MCF 10A (cell line): Measurements from ENCODE around the gene ALOX5. TPM values are rescaled to one million over a fixed set of nuclear protein-coding genes. Genes with fewer than 3 reads are reported as not detected.
"Not testable (repeated sequence)": the region's sequence is repeated elsewhere in the genome, so short reads cannot be mapped to it uniquely, and the experiment has no call there.

ENCODE experiments used
- BruUV-seq: library from RNA; stranded (reverse); fragments of 400-500 nt; replicated peaks from 2 replicates; lab custom pipeline; 2021; lab: Mats Ljungman, UMichigan
- CTCF ChIA-PET: fragments of 300-600 bp; sonication (Branson Sonifier 250); formaldehyde crosslinking; extraction: SDS; loops from one replicate; lab custom pipeline; 2021; ENCODE audit warnings: antibody characterized with exemption, inconsistent platforms; lab: Yijun Ruan, JAX
- POLR2A ChIA-PET: fragments of 300-600, 350-650 bp; sonication (Branson Sonifier 250); formaldehyde crosslinking; extraction: SDS; loops from one replicate; lab custom pipeline; 2020; ENCODE audit warnings: antibody characterized with exemption, inconsistent platforms; lab: Yijun Ruan, JAX
- DNase-seq: peaks from one replicate; pipeline ENCODE4 v3.0.0-alpha.2; 2018; ENCODE audit not compliant: unreplicated experiment
- H3K27ac Mint-ChIP-seq: one replicate; pipeline ENCODE4 v1.8.0; 2022; ENCODE audit warnings: mild to moderate bottlenecking, low read depth, mixed read lengths; ENCODE audit not compliant: unreplicated experiment
- H3K27me3 Mint-ChIP-seq: one replicate; pipeline ENCODE4 v1.8.0; 2022; ENCODE audit warnings: mixed read lengths; ENCODE audit not compliant: insufficient read depth, unreplicated experiment
- H3K36me3 Mint-ChIP-seq: one replicate; pipeline ENCODE4 v1.8.0; 2022; ENCODE audit warnings: mild to moderate bottlenecking, moderate library complexity, mixed read lengths; ENCODE audit not compliant: insufficient read depth, unreplicated experiment
- H3K4me1 Mint-ChIP-seq: one replicate; pipeline ENCODE4 v1.8.0; 2022; ENCODE audit warnings: mixed read lengths; ENCODE audit not compliant: insufficient read depth, unreplicated experiment
- H3K4me3 Mint-ChIP-seq: one replicate; pipeline ENCODE4 v1.8.0; 2022; ENCODE audit warnings: mild to moderate bottlenecking, moderate library complexity, mixed read lengths; ENCODE audit not compliant: unreplicated experiment
- H3K9me3 Mint-ChIP-seq: one replicate; pipeline ENCODE4 v1.8.0; 2022; ENCODE audit warnings: mixed read lengths; ENCODE audit not compliant: unreplicated experiment
- CTCF ChIP-seq: fragments of 200-600 bp; IDR thresholded peaks from one replicate; pipeline ENCODE4 v1.8.0; 2022; ENCODE audit warnings: antibody characterized with exemption, mild to moderate bottlenecking; ENCODE audit not compliant: unreplicated experiment
- intact Hi-C: fragments of 100-400 bp; cut with micrococcal nuclease; formaldehyde crosslinking; loops from 2 replicates; pipeline ENCODE4 v1.14.1; 2022
- total RNA-seq: library from RNA; stranded (reverse); gene quantifications from 2 replicates; pipeline ENCODE4 v1.2.3, GENCODE V29; 2022

The ALOX5 gene
- total RNA-seq, 1 experiment from 2014 or later: not detected

GRCh38 chr10:45410489-45410806, 36.4 kb downstream of the ALOX5 start:
- peaks cover 46% of the 10 kb centered on the region for H3K27me3 Mint-ChIP-seq
- H3K4me1 Mint-ChIP-seq: no peaks in the 10 kb centered on the region

GRCh38 chr10:45410807-45411606, 37.0 kb downstream of the ALOX5 start:
- no peaks in the 10 kb centered on the region for H3K36me3 Mint-ChIP-seq
- no peak for TF ChIP-seq CTCF
- BruUV-seq: no TSS peak
- no peak overlapping the region for H3K27ac Mint-ChIP-seq
- H3K27me3 Mint-ChIP-seq: peaks cover 43% of the 10 kb centered on the region
- ChIA-PET CTCF (no interaction called here), POLR2A (no interaction called here)
- H3K4me1 Mint-ChIP-seq: no peaks in the 10 kb centered on the region
- no peak for DNase-seq
- H3K4me3 Mint-ChIP-seq: no peak overlapping the region
- intact Hi-C loops: no loop called here
- H3K9me3 Mint-ChIP-seq: peaks cover under 1% of the 10 kb centered on the region

More at GRCh38 chr10:45410489-45410806, 36.4 kb downstream of the ALOX5 start:
- Mint-ChIP-seq H3K27ac (no peak overlapping the region), H3K36me3 (no peaks in the 10 kb centered on the region), H3K9me3 (no peaks in the 10 kb centered on the region), H3K4me3 (no peak overlapping the region)
- BruUV-seq: no TSS peak
- no peak for TF ChIP-seq CTCF
- CTCF ChIA-PET: no interaction called here
- POLR2A ChIA-PET: no interaction called here
- DNase-seq: no peak
- intact Hi-C loops: no loop called here

- H3K36me3 Mint-ChIP-seq: no peaks in the 10 kb centered on the region
- H3K4me3 Mint-ChIP-seq: no peak overlapping the region
- no TSS peak for BruUV-seq
- ChIA-PET CTCF (no interaction called here), POLR2A (no interaction called here)
- no peak for TF ChIP-seq CTCF
- peaks cover 6% of the 10 kb centered on the region for H3K9me3 Mint-ChIP-seq
- no peaks in the 10 kb centered on the region for H3K4me1 Mint-ChIP-seq
- peaks cover 43% of the 10 kb centered on the region for H3K27me3 Mint-ChIP-seq
- no peak for DNase-seq
- intact Hi-C loops: no loop called here
- no peak overlapping the region for H3K27ac Mint-ChIP-seq
These were observed 37.6 kb downstream of the ALOX5 start for GRCh38 chr10:45411607-45411940.

GRCh38 chr10:45415062-45415461, 41.0 kb downstream of the ALOX5 start:
- H3K27me3 Mint-ChIP-seq: peaks cover 22% of the 10 kb centered on the region
- POLR2A ChIA-PET, H3K36me3 Mint-ChIP-seq, H3K9me3 Mint-ChIP-seq, DNase-seq, intact Hi-C loops, H3K4me3 Mint-ChIP-seq, H3K4me1 Mint-ChIP-seq, H3K27ac Mint-ChIP-seq, BruUV-seq, CTCF ChIA-PET: not testable (repeated sequence)

- BruUV-seq: no TSS peak
- intact Hi-C loops: no loop called here
- CTCF ChIA-PET: no interaction called here
These were observed 42.6 kb downstream of the ALOX5 start for GRCh38 chr10:45416603-45417002.

More at GRCh38 chr10:45416603-45417002, 42.6 kb downstream of the ALOX5 start:
- Mint-ChIP-seq H3K4me1 (peaks cover 6% of the 10 kb centered on the region), H3K27me3 (peaks cover 22% of the 10 kb centered on the region), H3K4me3 (no peak overlapping the region), H3K9me3 (peaks cover 7% of the 10 kb centered on the region), H3K36me3 (no peaks in the 10 kb centered on the region), H3K27ac (no peak overlapping the region)
- no peak for TF ChIP-seq CTCF
- POLR2A ChIA-PET: no interaction called here
- DNase-seq: no peak
